ENCODE data around the gene ACSS2. TPM values are rescaled to one million over a fixed set of nuclear protein-coding genes. Genes with fewer than 3 reads are reported as not detected.

Gene ACSS2
- total and polyA plus RNA-seq, 2 donors (not counting 1 experiment from before 2014, with no cell fraction given) = 10.5 to 22.1 TPM

DNA sequence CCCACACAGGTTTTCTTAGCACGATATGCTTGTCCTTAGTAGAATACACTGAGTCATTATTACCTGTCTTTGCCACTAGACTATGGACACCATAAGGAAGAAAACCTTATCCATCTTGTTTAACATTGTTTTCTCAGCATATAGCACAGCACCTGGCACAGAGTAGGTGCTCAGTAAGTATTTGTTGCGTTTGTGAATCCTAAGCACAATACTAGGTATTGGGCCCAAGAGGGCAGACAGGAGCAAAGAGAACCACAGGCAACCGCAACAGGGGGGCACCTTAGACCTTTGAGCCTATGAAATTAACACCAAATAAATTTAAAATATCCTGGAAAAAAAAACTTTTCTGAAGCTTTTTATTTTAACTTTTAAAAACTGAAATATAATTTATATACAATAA lies 47.2 kb upstream of the ACSS2 start:
- intact Hi-C loops (cut with micrococcal nuclease) = loop anchor here (10.0 kb wide), 1 partner anchor 124 kb away; the partner anchor contains the start of gene TP53INP2
- no peak overlapping the region for H3K9ac ChIP-seq (ENCODE audit: low read length)
- no peak overlapping the region for H3K4me2 ChIP-seq (replicated peaks; ENCODE audit: low read depth, low read length, poor library complexity, severe bottlenecking)
- DNase-seq (no peak), ATAC-seq (ENCODE audit: low read depth) (no peak)
- H2AFZ ChIP-seq (ENCODE audit: insufficient read depth, low read depth, low read length, poor library complexity, severe bottlenecking) = no peak overlapping the region
- WGBS (ENCODE audit: insufficient coverage) = 83% methylated on average over 1 of the region's 3 CpGs
- TF ChIP-seq, protein P1, sequence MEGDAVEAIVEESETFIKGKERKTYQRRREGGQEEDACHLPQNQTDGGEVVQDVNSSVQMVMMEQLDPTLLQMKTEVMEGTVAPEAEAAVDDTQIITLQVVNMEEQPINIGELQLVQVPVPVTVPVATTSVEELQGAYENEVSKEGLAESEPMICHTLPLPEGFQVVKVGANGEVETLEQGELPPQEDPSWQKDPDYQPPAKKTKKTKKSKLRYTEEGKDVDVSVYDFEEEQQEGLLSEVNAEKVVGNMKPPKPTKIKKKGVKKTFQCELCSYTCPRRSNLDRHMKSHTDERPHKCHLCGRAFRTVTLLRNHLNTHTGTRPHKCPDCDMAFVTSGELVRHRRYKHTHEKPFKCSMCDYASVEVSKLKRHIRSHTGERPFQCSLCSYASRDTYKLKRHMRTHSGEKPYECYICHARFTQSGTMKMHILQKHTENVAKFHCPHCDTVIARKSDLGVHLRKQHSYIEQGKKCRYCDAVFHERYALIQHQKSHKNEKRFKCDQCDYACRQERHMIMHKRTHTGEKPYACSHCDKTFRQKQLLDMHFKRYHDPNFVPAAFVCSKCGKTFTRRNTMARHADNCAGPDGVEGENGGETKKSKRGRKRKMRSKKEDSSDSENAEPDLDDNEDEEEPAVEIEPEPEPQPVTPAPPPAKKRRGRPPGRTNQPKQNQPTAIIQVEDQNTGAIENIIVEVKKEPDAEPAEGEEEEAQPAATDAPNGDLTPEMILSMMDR (IDR thresholded peaks at IDR 0.05) = no peak
- no peak for TF ChIP-seq EZH2 (IDR thresholded peaks at IDR 0.05; ENCODE audit: borderline replicate concordance, insufficient read depth, low read depth, low read length, poor library complexity, severe bottlenecking)
- no peaks in the 10 kb centered on the region for H4K20me1 ChIP-seq (ENCODE audit: control insufficient read depth, insufficient read depth, low read length, poor library complexity, severe bottlenecking)
- H3K4me1 Mint-ChIP-seq = peaks cover 8% of the 10 kb centered on the region
- H3K9me3 Mint-ChIP-seq (ENCODE audit: insufficient read depth) = no peaks in the 10 kb centered on the region
- H3K4me3 ChIP-seq (ENCODE audit: control extremely low read depth in 1 of 5, extremely low read depth in 1 of 5, insufficient read depth in 1 of 5, low read depth in 2 of 5, low read length in 4 of 5) = no peak overlapping the region
- ChIA-PET CTCF (interaction anchor here (0.6 kb wide), 1 partner anchor 8 kb away, joined by 7 read pairs; no protein-coding TSS in a partner anchor), POLR2A (no interaction called here)
- H3K27me3 Mint-ChIP-seq = peaks cover 16% of the 10 kb centered on the region
- no peaks in the 10 kb centered on the region for H3K9me3 ChIP-seq (ENCODE audit: control extremely low read depth in 1 of 3, control insufficient read depth in 2 of 3, insufficient read depth in 1 of 3, low read length in 2 of 3)
- no peak overlapping the region for H3K27ac Mint-ChIP-seq
- no peak overlapping the region for H3K4me3 Mint-ChIP-seq
- no peaks in the 10 kb centered on the region for H3K36me3 ChIP-seq (replicated peaks in 1 of 2; ENCODE audit: control extremely low read depth in 1 of 2, control insufficient read depth in 1 of 2, extremely low read depth in 1 of 2, insufficient read depth in 2 of 2, low read length in 1 of 2)
- H3K27me3 ChIP-seq (replicated peaks in 1 of 4; ENCODE audit: control extremely low read depth in 1 of 4, control insufficient read depth in 3 of 4, insufficient read depth in 4 of 4, low read length in 3 of 4) = peaks cover 0 to 4% (median 0%) of the 10 kb centered on the region in 4 experiments
- no peak overlapping the region for H3K27ac ChIP-seq (ENCODE audit: low read length in 2 of 2)
- peaks cover 5 to 12% of the 10 kb centered on the region in 2 donors for H3K4me1 ChIP-seq (ENCODE audit: control insufficient read depth in 2 of 2, insufficient read depth in 2 of 2, low read length in 2 of 2)
- H3K79me2 ChIP-seq (ENCODE audit: control insufficient read depth, insufficient read depth, low read length) = peaks cover 9% of the 10 kb centered on the region

DNA sequence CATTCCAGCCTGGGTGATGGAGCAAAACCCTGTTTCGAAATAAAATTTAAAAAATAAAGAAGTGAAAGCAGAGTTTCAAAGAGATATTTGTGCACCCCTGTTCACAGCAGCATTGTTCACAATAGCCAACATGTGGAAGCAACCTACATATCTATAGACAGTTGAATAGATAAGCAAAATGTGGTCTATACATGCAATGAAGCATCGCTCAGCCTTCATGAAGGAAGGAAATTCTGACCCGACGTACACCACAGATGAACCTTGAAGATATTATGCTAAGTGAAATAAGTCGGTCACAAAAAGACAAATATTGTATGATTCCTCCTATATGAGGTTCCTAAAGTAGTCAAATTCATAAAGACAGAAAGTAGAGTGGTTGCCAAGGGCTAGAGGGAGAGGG lies 44.5 kb upstream of the ACSS2 start:
- ChIA-PET CTCF (interaction anchor here (1.1 to 2.5 kb wide), 3 partner anchors 128 to 377 kb away, joined by 3 to 19 read pairs (median 11); no protein-coding TSS in a partner anchor), POLR2A (no interaction called here)

More for the DNA sequence above, 44.5 kb upstream of the ACSS2 start:
- H3K27me3 Mint-ChIP-seq = peaks cover 20% of the 10 kb centered on the region
- Histone ChIP-seq H4K20me1 (ENCODE audit: control insufficient read depth, insufficient read depth, low read length, poor library complexity, severe bottlenecking) (no peaks in the 10 kb centered on the region), H3K27me3 (replicated peaks in 1 of 4; ENCODE audit: control extremely low read depth in 1 of 4, control insufficient read depth in 3 of 4, insufficient read depth in 4 of 4, low read length in 3 of 4) (peaks cover 0 to 4% (median 0%) of the 10 kb centered on the region in 4 experiments), H3K4me1 (ENCODE audit: control insufficient read depth in 2 of 2, insufficient read depth in 2 of 2, low read length in 2 of 2) (no peaks in the 10 kb centered on the region), H2AFZ (ENCODE audit: insufficient read depth, low read depth, low read length, poor library complexity, severe bottlenecking) (no peak overlapping the region), H3K27ac (ENCODE audit: low read length in 2 of 2) (no peak overlapping the region), H3K9me3 (ENCODE audit: control extremely low read depth in 1 of 3, control insufficient read depth in 2 of 3, insufficient read depth in 1 of 3, low read length in 2 of 3) (no peaks in the 10 kb centered on the region), H3K4me3 (ENCODE audit: control extremely low read depth in 1 of 5, extremely low read depth in 1 of 5, insufficient read depth in 1 of 5, low read depth in 2 of 5, low read length in 4 of 5) (no peak overlapping the region), H3K36me3 (replicated peaks in 1 of 2; ENCODE audit: control extremely low read depth in 1 of 2, control insufficient read depth in 1 of 2, extremely low read depth in 1 of 2, insufficient read depth in 2 of 2, low read length in 1 of 2) (no peaks in the 10 kb centered on the region), H3K79me2 (ENCODE audit: control insufficient read depth, insufficient read depth, low read length) (no peaks in the 10 kb centered on the region), H3K9ac (ENCODE audit: low read length) (no peak overlapping the region), H3K4me2 (replicated peaks; ENCODE audit: low read depth, low read length, poor library complexity, severe bottlenecking) (no peak overlapping the region)
- H3K4me1 Mint-ChIP-seq = peaks cover 1% of the 10 kb centered on the region
- ATAC-seq (ENCODE audit: low read depth) (no peak), DNase-seq (no peak)
- H3K9me3 Mint-ChIP-seq (ENCODE audit: insufficient read depth) = no peaks in the 10 kb centered on the region
- WGBS (ENCODE audit: insufficient coverage) = 60% methylated on average over 3 of the region's 5 CpGs
- H3K4me3 Mint-ChIP-seq = no peak overlapping the region
- intact Hi-C loops (cut with micrococcal nuclease) = loop anchor here (5.0 to 10.0 kb wide), 2 partner anchors 473 to 615 kb away; no protein-coding TSS in a partner anchor
- no peak overlapping the region for H3K27ac Mint-ChIP-seq
- TF ChIP-seq EZH2 (IDR thresholded peaks at IDR 0.05; ENCODE audit: borderline replicate concordance, insufficient read depth, low read depth, low read length, poor library complexity, severe bottlenecking) = no peak
- TF ChIP-seq, protein P1 (IDR thresholded peaks at IDR 0.05) = no peak

Measured in B cell (primary cell).